MM.1S (cell line): ENCODE data around the gene DUSP9.

Source experiments
- CTCF ChIP-seq: fragments of 300-600 bp; sonication (generic); IDR thresholded peaks from 2 replicates; pipeline ENCODE4 v1.5.1; 2016; ENCODE audit warnings: antibody characterized with exemption, low read length, mixed read lengths
- EZH2 ChIP-seq: fragments of 300-600 bp; sonication (generic); optimal IDR thresholded peaks from 2 replicates; pipeline ENCODE3; 2017; ENCODE audit warnings: low read depth, mild to moderate bottlenecking, antibody characterized with exemption, low read length, mixed read lengths
- EZH2phosphoT487 ChIP-seq: fragments of 300-600 bp; sonication (generic); IDR thresholded peaks from 2 replicates; pipeline ENCODE4 v1.6.1; 2018; ENCODE audit warnings: antibody characterized with exemption, low read length

DNA sequence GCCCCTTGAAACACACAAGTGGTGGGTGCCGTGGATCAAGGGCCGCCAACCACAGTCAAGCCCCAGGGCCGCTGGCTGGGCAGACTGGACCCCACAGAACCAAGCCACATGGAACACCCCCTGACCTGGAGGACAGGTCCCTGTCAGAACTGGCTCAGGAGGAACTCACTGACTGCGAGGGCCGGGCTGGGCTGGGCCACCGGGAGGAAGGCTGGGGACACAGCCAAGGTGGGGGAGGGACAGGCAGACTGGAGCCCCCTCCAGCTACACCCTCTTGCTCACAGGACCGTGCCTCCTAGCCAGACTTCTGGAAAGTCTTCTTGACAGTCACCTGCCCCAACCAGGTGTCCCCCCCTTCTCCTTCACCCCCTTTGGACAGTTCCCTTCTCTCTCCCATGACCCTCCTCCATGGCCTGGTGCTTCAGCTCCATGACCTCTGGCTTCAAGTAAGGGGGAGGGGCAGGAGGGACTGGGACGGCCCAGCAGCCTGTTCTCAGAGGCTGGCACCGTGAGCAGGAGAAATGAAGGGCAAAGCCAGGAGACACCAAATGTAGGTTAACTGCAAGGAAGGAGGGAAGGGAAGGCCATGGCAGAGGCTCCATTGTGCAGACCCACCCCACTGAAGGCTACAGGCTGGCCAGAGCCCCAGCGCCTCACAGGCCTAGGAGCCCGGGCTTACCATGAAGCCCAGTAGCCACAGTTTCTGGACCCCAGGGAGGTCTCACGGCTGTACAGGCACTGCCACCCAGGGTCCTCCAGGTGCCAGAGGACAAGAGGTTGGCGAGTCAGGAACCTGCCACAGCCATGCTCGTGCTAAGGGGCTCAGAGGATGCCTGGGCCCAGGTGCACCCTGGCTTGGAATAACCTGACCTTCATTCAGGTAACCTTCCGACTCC, 22.6 kb upstream of the DUSP9 start:
- TF ChIP-seq CTCF (no peak), EZH2phosphoT487 (no peak), EZH2 (no peak)
